HG03354 (cell line): Measurements from ENCODE around the gene FNBP1.

Source experiments
- ATAC-seq: cut with Tn5 transposase; IDR thresholded peaks from one replicate; pipeline ENCODE4 v1.9.1; 2021; ENCODE audit warnings: mild to moderate bottlenecking; ENCODE audit not compliant: unreplicated experiment, poor library complexity, severe bottlenecking

The FNBP1 gene

GRCh38 chr9:130042885-130043653 is at the start of gene FNBP1:
Gene FNBP1, minus strand, starts transcription at chr9:130043189. Its CDS starts 214 bp downstream, at chr9:130042975.
- peak; percentile 47 for ATAC-seq

DNA sequence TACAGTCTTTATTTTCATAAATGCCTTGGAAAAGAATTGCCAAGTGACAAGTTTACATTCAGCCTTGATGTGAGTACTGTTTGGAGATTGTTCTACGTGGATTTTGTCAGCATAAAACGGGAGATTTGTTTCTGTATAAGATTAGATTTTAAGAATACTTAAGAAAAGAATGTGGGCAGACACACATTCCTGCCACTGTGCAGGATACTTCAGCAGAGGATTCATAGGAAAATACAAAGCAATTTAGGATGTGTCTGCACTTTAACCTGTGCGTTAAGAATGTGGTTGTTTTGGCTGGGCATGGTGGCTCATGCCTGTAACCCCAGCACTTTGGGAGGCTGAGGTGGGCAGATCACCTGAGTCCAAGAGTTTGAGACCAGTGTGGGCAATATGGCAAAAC is 47.9 kb upstream of the FNBP1 start:
- no peak for ATAC-seq

DNA sequence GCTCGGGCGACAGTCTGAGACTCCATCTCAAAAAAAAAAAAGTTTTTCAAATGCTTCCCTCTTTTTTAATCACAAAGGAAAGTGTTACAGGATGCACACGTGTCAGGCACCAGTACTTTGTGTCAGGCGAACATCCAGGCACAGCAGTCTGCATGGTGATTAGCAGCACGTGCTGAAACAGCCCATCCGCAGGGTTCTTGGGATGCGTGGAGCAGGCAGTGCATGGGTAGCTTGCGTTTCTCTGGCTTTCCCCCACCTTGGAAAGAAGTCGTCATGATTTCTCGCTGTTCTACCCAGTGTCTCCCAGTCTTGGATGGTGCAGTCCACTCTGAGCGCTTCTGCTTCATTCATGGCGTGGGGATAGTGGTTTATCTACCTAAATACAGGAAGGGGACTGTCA is 46.2 kb upstream of the FNBP1 start:
- ATAC-seq: no peak

GRCh38 chr9:130088051-130088450 is 45.1 kb upstream of the FNBP1 start:
- ATAC-seq: no peak

- no peak for ATAC-seq
These were observed 41.3 kb upstream of the FNBP1 start for GRCh38 chr9:130084337-130084736.

DNA sequence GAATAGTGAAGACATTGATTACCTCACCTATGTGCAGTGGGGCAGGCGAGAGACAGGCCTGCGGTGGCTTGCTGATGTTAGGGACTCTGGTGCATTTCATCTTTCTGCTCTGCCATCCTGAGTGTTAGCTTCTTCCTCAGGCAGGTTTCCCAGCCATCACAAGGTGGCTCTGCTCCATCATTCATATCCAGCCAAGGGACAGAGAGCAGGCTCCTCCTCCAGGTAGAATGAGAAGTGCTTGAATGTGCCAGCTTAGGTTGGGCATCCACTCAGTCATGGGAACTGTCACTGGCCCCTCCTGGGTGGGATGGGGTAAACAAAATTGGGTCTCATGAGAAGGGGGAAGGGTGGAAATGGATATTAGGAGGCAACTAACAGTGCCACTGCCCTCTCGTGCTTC is 35.6 kb upstream of the FNBP1 start:
- ATAC-seq: no peak

GRCh38 chr9:130073373-130073772 is 30.4 kb upstream of the FNBP1 start:
- ATAC-seq: no peak

- no peak for ATAC-seq
These were observed 29.7 kb upstream of the FNBP1 start for GRCh38 chr9:130072515-130073235.

GRCh38 chr9:130069048-130069447 is 26.1 kb upstream of the FNBP1 start:
- no peak for ATAC-seq

GRCh38 chr9:130064621-130065020 is 21.6 kb upstream of the FNBP1 start:
- no peak for ATAC-seq

- no peak for ATAC-seq
These were observed 19.8 kb upstream of the FNBP1 start for GRCh38 chr9:130062750-130063149.

DNA sequence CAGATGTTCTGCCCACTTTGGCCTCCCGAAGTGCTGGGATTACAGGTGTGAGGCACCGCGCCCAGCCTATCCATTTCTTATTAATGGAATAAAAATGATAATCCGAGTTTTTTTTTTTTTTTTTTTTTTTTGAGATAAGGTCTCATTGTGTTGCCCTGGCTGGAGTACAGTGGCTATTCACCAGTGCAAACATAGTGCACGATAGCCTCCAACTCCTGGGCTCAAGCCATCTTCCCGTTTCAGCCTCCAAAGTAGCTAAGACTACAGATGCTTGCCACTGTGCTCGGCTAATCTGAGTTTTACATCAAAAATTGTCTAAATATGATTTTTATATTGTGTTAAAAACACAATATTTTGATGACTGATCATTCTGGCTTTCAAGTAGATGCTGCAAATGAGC is 17.3 kb upstream of the FNBP1 start:
- ATAC-seq: no peak

GRCh38 chr9:130058887-130059286 is 15.9 kb upstream of the FNBP1 start:
- no peak for ATAC-seq

GRCh38 chr9:130058154-130058553 is 15.2 kb upstream of the FNBP1 start:
- ATAC-seq: no peak

GRCh38 chr9:130054820-130055219 is 11.8 kb upstream of the FNBP1 start:
- no peak for ATAC-seq

DNA sequence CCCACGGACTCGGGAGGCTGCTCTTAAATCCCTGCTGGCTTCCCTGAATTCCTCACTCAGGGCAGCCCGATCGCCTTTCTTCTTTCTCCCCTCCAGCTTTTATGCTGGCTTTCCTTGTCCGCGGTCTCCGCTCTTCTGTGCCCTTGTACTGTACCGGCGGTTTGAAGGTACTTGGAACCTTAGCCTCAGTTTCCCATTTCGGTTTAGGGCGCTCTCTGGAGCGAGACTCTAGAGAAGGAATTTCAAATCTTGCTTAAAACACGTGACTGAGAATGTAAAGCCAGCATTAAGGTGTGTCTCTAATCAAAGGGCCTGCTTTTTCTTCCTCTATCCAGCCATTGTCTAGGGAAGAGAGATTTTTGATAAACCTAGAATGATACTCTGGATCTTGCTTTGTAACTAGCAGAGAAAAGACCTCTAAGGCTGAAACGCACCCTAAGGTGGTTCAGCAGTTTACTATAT is 11.4 kb upstream of the FNBP1 start:
- peak; percentile 9 for ATAC-seq

DNA sequence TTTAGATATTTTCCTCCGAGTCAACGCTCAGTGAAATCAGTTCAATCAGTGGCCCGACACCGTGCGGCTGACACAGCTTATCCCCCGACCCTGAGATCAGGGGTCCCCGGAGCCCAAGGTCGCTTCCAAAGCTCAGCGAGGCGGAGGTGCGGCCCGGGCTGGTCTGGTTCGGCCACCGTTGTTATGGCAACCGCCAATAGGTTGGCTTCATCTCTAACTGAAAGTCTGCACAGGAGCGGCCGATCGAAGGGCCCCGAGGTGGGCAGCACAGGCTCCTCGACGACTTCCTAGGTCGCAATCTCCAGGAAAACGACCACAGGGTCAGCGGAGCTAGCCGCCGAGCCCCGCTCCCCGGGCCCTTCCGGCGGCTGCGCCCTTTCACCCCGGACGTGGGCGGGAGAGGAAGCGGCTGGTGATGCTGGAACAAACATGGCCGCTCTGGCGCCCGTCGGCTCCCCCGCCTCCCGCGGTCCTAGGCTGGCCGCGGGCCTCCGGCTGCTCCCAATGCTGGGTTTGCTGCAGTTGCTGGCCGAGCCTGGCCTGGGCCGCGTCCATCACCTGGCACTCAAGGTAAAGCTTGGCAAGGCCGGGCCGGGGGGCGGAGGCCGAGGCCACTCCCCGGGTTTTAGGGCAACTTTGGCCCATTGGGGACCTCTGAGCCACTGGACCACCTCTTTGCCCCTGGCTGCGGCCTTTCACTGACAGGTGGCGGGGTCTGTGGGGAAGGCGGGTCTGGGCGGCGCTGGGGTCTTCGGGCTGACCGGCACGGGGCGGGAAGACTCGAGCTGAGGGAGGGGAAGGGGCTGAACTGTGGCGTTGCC is 10.7 kb upstream of the FNBP1 start, which contains the start of gene GPR107:
TSS of gene GPR107 (plus strand) at position 403 of the 821 bp plus-strand sequence. CDS start at position 430, 27 bp downstream.
- peak; percentile 82 for ATAC-seq

- no peak for ATAC-seq
These were observed 10.1 kb upstream of the FNBP1 start for GRCh38 chr9:130053109-130053503.

DNA sequence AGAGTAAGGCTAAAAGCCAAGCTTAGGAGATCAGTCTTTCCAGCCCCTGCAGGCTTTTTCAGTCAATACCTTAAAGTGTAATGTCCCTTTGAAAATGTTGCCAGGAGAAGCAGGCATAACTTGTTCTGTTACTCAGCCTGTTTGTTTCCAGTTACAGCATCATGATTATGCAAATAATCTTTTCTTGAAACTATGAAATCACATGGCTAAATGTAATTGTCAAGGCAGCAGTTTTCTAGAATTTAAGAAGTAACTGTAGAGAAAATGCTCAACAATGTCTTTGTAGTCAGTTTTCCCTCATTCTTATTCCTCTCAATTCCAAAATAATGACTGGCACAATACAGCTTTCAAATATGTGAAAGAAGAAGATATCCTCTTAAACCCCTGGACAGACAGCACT is 8.9 kb upstream of the FNBP1 start:
- no peak for ATAC-seq

- no peak for ATAC-seq
These were observed 7.5 kb upstream of the FNBP1 start for GRCh38 chr9:130050462-130050861.
